Muscle of back (tissue), 11 donors: ENCODE measurements around the gene RPGR. TPM values are rescaled to one million over a fixed set of nuclear protein-coding genes. Genes with fewer than 3 reads are reported as not detected.

Experiments used
- DNase-seq, 3 donors: peaks; one replicate each; pipeline versions ENCODE4 v3.0.0 to v3.0.0-alpha.2; 2013
- polyA plus RNA-seq, 10 donors: library from polyadenylated mRNA; unstranded; fragments of 120-200 nt; gene quantifications; one replicate each; pipeline ENCODE4 v1.2.1, GENCODE V29; 2013; ENCODE audit not compliant: insufficient read length in 10 of 10

RPGR gene
- polyA plus RNA-seq, 10 donors, result 4.4 to 10.4 (median 6.5) TPM

DNA sequence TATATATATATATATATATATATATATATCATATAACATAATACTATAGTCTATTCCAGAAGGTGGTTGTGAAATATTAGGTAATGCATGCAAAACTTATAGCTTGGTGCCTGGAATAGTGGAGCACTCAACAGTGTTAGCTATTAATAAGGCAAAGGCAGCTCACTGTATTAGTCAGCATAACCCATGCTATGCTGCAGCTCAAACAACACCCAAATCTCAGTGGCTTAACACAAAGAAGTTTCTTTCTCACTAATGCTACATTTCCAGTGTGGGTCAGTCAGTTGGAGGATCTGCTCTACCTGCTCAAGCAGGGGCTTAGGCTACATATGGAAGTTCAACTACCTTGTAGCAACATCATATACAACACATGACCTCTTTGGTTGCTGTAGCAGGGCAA is 5.2 kb upstream of the RPGR start:
- no peak for DNase-seq

- DNase-seq, result no peak
Observed at GRCh38 chrX:38327775-38328081, 419 bp upstream of the RPGR start.

GRCh38 chrX:38326086-38326485 is 1.2 kb downstream of the RPGR start:
- DNase-seq, result peak in 1 of 3 donors; percentile 6

DNA sequence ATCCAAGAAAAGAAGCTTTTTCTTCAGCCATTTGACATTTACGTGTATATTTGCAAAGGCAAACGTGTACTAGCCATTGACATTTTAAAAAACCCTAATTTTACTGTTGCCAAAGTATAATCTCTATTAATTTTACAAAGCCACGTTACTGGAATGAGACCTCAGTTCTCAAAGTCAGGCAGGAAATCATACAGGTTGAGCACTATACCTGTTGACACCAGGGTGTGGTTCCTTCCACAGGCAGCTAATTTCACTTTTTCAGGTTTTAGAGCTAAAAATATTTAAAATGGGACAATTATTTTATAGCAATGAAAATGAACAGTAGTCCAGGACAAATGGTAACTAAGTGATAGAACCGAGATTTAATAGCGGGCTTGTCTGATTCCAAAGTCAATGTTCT is 6.5 kb downstream of the RPGR start:
- no peak for DNase-seq

DNA sequence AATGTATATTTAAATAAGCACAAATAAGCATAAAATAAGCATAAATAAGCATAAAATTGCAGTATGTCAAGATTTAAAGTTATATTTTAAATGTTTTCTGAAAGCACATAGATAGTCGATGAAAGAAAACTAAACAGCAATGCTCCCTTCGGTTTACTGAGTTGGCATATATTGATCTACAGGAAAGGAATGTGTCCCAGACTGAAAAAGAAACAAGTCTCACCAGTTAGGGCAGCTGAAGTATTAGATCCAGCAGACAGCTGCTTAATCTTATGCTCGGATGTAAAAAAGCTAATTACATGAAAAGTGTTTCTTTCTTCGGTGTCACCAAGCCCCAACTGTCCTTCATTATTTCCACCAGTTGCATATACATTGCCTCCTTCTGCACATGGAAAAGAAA is 8.7 kb downstream of the RPGR start:
- DNase-seq, result no peak

DNA sequence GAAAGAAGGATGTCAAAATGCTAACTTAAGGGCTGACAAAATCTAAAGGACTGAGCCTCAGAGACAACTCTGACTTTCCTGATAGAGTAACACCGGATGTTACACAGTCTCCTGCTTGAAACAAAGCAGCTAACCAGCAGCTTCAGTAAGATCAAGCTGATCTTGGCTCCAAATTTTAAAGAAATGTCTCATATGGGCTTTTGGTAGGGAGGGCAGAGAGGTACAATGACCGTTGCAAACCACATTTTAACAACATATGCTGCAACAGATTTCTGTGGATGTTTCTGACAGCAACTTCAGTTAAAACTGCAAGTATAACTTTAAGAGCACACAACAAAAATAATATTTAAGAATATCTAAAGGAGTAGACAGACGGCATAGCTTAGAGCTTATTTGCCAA is 9.1 kb downstream of the RPGR start:
- no peak for DNase-seq

DNA sequence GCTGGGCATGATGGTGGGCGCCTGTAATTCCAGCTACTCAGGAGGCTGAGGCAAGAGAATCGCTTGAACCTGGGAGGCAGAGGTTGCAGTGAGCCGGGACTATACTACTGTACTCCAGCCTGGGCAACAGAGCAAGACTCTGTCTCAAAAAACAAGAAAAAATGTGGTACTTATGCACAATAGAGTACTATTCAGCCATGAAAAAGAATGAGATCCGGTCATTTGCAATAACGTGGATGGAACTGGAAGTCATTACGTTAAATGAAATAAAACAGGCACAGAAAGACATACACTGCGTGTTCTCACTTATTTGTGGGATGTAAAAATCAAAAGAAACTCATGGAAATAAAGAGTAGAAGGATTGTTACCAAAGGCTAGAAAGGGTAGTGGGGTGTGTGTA is 12.1 kb downstream of the RPGR start:
- no peak for DNase-seq

- no peak for DNase-seq
Observed at GRCh38 chrX:38313190-38313589, 14.1 kb downstream of the RPGR start.

DNA sequence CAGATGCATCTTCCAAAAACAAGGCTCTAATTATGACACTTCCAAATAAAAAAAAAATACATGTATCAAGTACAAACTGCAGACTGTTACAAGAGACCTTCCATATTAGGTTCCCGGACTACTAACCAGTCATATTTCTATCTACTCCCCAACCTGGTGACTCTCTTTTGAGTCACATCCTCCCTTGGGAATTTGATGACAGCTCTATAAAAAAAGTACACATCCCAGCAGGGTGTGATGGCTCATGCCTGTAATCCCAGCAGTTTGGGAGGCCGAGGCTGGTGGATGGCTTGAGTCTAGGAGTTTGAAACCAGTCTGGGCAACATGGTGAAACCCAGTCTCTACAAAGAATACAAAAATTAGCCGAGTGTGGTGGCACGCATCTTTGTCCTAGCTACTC is 14.9 kb downstream of the RPGR start:
- peak in 1 of 3 donors; percentile 66 for DNase-seq

DNA sequence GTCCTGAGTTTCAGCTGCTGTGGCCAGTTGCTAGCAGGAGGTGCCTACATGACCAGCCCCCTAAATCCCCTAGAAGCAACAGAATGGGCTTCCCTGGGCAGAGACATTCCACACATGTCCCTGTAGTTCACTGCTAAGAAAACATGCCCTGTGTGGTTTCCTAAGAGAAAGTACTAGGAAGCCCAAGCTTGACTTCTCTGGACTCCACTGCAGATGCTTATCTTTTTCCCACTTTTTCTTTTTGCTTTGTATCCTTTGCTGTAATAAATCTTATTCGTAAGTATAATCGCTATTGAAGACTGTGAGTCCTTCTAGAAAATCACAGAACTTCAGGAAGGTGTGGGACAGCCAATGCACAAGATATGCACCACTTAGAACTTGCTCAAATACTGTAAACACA is 15.6 kb downstream of the RPGR start:
- DNase-seq, result no peak

GRCh38 chrX:38305971-38306370 is 21.3 kb downstream of the RPGR start:
- no peak for DNase-seq

- DNase-seq, result peak in 1 of 3 donors; percentile 22
Observed at GRCh38 chrX:38304010-38304409, 23.3 kb downstream of the RPGR start.

- peak in 2 of 3 donors; percentile 6 to 37 for DNase-seq
Observed at GRCh38 chrX:38293741-38294140, 33.6 kb downstream of the RPGR start.

- DNase-seq, result no peak
Observed at GRCh38 chrX:38287674-38288073, 39.6 kb downstream of the RPGR start.

DNA sequence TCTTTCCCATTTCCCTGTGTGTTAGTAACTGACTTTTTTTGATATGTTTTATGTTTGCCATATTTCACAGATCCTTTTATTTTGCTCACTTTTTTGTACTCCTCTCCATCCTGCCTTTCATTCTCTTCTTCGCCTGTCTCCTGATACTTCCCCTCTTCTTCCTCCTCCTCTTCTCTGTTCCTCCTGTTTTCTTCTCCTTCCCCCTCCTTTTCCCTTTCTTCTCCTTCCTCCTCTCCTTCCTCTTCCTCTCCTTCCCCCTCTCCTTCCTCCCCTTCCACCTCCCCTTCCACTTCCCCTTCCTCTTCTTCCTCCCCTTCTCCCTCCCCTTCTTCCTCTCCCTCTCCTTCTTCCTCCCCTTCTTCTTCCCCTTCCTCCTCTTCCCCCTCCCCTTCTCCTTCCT is 41.7 kb downstream of the RPGR start:
- DNase-seq, result no peak

- DNase-seq, result peak in 1 of 3 donors; percentile 13
Observed at GRCh38 chrX:38282049-38282448, 45.3 kb downstream of the RPGR start.

- no peak for DNase-seq
Observed at GRCh38 chrX:38279188-38279587, 48.1 kb downstream of the RPGR start.

- peak in 2 of 3 donors; percentile 11 to 12 for DNase-seq
Observed at GRCh38 chrX:38278682-38279081, 48.6 kb downstream of the RPGR start.

DNA sequence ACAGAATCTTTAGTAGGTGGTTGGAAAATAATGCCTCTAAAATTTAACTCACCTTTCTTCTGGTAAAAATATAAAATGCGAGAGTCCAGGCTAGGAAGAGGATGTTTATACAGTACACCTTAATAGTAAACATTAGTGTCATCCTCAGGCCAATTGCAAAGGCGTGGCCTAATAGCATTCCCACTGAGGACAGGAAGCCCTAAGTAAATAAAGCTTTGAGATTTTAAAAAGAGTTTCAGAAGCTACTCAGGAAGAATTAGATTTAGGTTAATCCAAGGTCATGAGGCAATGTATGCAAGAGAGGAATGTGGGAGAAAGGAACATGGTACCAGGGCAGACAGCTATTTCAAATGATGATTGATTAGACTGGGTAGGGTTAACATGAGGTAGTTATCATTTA is 49.5 kb downstream of the RPGR start:
- DNase-seq, result no peak

DNA sequence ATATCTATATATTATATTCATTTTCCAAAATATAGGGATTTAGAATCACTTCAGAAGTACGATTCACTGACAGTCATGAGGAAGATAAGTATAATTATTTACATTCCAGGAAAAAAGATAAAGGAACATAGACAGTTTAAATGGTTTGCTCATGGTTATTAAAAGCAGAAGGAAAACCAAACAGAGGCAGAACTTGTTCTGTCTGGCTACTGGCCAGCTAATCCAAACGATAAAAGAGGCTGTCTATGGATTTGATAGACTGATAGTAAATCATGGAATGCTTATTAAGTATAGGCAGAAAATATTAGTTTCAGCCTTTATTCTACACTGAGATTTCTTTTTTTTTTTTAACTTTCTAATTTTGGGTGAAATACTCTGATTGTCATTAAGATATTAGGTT is 50.2 kb downstream of the RPGR start:
- no peak for DNase-seq

DNA sequence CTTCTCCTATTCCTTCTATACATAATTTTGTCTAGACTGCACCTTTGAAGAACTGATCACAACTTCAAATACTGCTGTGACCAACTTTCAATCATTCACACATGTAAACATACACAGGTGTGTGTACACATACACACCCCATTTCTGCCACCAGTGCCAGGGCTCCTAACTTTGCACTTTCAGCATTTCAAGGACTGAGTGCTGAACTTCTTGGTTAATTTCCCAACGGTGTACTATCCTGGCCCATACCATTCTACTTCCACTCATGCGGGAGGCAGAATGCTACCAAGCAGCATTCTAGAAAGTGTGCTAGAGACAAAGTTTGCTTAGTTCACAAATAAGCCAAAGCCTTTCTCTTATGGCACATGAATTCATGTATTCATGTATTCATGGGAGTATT is 51.2 kb downstream of the RPGR start:
- DNase-seq, result no peak

DNA sequence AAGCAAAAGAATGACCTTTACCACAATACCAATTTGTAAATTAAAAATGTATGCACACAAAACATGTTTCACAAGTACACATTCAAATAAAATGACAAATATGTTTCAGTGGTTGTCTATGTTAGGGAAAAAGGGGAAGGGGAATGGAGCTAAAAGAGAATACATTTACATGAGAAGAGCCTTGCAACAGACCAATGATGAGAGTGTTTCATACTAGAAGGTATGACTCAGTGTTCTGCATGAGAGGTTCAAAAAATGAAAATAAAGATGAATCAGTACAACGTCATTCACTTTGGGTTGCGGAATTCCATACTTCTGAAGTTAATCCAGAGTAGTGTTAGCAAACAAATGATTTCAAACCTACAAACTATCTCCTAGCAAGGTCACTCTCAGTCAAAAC is 51.7 kb downstream of the RPGR start:
- peak in 1 of 3 donors; percentile 64 for DNase-seq

DNA sequence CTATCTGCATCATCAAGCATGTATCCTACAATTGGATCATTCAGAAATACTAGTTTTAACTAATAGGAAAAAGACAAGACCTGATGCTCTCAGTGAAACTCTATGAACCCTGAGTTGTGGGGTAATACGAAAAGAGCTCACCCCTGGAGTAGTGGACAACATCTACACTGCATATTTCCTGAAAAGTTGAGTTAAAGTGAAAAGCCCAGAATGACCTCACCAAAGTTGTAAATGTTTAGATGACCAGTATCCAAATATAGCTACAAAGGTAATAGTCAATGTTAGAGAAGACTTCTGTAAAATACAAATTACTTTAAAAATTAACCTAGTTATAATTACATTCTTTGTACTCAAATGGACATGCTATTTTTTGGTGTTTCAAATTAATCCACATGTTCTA is 53.9 kb downstream of the RPGR start:
- no peak for DNase-seq

- no peak for DNase-seq
Observed at GRCh38 chrX:38271154-38271716, 56.1 kb downstream of the RPGR start.

- no peak for DNase-seq
Observed at GRCh38 chrX:38268011-38268410, 59.3 kb downstream of the RPGR start.
